ENCODE results near the gene TMEM263.

The TMEM263 gene

GRCh38 chr12:106950591-106950990 is 5.1 kb upstream of the TMEM263 start:
- no peak for DNase-seq

DNA sequence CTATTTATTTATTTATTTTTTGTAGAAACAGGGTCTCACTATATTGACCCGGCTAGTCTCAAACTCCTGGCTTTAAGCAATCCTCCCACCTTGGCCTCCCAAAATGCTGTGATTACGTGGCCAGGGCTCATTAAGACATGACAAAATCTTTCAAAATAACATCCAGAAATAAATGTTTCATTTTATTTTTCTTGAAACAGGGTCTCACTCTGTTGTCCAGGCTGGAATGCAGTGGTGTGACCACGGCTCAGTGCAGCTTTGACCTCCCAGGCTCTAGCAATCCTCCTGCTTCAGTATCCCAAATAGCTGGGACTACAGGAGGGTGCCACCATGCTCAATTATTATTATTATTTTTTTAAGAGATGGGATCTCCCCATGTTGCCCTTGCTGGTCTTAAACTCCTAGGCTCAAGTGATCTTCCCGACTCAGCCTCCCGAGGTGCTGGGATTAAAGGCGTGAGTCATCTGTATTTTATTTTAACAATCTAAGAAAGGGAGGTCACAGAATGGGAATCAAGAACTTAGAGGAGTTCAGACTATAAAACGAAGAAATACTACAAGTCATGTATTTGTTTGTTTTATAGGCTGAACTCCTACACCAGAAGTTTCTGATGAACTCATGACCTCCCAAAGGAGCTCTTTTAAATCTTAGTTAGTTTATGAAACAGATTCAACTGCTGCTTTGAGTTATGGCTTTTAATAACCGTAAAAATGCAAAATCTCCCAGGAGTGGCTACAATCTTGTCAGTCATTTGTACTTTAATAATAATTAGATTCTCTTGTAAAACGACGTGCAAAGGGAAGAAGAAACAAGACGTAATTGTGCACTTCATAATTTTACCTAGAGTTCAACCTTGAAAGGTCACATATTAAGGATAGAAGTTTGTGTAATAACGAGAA is 2.1 kb upstream of the TMEM263 start:
- DNase-seq: no peak

DNA sequence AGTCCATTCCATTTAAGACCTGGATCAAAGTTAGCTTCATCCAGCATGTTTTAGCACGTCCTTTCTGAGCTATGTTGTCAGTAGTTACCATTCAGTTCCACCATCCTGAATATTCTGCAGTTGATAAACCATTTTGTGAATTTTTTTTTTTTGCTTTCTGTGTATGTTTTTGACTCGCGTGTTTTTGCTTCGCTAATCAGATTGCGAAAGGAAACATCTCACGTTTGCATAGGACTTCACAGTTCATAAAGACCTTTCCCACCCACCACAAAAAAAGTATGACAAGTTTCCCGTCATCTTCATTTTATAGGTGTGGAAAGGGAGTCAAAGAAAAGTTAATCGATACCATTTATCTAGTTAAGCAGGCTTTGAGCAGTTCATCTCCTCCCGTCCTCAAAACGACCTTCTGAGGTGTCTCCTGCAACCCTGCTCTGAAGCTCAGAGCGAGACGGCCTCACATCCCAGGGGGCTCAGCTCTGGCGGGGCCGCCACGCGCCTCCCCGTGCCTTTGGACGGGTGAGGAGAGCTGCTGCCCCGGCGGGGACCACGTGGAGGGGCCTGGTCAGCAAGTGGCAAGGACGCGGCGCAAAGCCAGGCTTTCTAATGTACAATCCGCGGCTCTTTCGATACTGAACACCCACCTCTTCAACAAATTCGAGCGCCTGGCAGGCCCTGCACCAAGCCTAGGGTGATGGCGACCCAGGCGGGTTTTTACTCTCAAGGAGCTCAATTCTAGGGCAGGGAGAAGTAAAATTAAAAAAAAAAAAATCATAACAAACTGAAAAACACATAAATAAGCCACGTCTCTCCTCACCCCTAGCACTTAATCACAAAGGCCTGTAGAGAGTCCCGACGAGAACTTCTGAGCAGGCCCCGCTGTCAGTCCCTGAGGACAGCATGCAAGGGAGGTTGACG is 988 bp upstream of the TMEM263 start:
- DNase-seq: no peak

DNA sequence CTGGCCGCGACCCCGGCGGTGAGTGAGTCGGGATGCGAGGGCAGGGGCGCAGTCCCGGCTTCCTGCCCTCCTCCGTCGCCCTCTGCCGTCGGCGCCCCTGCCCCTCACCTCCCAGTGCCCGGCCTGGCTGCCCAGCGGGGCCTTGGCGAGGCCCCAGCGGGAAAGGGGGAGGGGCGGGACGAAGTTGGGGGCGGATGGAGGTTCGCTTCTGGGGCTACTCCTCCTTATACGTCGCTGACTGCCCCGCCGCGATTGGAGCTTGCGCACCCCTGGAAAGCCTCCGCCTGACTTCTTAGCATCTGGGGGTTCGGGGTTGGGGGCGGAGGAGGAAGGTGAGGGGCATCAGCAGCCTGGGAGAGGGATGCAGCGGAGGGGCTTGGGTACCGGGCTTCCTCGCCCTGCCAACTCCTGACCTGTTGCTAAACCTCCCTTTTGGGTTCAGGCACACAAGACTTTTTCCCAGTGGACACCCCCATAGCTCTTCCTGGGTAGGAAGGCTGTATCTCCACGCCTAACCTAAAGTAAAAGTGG is 406 bp downstream of the TMEM263 start:
- DNase-seq: no peak

- no peak for DNase-seq
Observed at GRCh38 chr12:106957583-106957982, 1.9 kb downstream of the TMEM263 start.

GRCh38 chr12:106960443-106960842 is 4.7 kb downstream of the TMEM263 start:
- no peak for DNase-seq

- DNase-seq: no peak
Observed at GRCh38 chr12:106962286-106962685, 6.6 kb downstream of the TMEM263 start.

GRCh38 chr12:106964526-106964925 is 8.8 kb downstream of the TMEM263 start:
- no peak for DNase-seq

- no peak for DNase-seq
Observed at GRCh38 chr12:106971065-106971464, 15.4 kb downstream of the TMEM263 start.

- no peak for DNase-seq
Observed at GRCh38 chr12:106973545-106973944, 17.8 kb downstream of the TMEM263 start.

DNA sequence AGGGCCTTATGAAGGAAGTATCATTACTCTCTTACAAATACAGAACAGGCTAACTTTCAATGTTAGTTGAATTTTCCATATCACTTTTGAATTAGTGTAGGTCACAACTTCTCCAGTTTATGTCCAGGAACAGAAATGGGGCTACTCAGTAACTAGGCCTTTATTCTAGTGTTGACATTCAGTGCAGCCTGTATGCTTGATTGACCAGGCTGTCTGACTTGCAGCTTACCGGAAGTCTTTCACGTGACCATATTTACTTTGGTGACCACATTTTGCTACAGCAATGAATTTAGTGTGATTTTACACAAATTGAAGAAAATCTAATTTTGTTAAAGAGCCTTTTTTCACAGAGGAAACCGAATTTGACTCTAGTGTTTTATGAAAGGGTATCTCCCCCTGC is 18.8 kb downstream of the TMEM263 start:
- DNase-seq: no peak

- no peak for DNase-seq
Observed at GRCh38 chr12:106975098-106975497, 19.4 kb downstream of the TMEM263 start.

DNA sequence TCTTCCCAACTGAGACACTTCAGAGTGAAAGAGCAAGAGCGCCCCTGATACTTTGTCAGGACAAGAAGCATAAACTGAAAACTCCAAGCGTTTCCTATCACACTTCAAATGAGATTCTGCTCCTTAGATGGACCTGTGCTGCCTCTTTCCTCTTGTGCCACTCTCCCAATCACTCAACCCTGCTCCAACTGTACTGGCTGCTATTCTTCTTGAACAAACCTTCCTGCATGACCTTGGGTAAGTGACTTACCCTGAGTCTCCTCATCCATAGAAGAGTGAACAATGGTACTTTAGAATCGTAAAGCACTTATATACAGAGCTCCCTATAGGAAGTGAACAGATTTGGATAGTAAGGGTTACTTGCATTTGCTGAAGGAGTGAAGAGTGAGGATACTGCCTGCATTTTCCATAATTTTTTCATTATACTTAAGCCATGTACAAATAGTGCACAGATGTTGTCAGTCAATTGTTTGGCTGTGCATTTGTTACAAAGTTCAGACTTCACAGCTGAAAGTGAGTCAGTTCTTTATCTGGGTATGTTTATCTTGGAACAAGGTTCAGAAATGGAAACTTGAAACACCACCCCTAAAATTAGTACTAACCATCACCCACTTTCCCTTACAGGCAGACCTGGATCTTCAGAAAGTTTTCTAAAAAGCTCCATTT is 20.4 kb downstream of the TMEM263 start:
- DNase-seq: no peak

GRCh38 chr12:106976668-106977067 is 21.0 kb downstream of the TMEM263 start:
- no peak for DNase-seq

DNA sequence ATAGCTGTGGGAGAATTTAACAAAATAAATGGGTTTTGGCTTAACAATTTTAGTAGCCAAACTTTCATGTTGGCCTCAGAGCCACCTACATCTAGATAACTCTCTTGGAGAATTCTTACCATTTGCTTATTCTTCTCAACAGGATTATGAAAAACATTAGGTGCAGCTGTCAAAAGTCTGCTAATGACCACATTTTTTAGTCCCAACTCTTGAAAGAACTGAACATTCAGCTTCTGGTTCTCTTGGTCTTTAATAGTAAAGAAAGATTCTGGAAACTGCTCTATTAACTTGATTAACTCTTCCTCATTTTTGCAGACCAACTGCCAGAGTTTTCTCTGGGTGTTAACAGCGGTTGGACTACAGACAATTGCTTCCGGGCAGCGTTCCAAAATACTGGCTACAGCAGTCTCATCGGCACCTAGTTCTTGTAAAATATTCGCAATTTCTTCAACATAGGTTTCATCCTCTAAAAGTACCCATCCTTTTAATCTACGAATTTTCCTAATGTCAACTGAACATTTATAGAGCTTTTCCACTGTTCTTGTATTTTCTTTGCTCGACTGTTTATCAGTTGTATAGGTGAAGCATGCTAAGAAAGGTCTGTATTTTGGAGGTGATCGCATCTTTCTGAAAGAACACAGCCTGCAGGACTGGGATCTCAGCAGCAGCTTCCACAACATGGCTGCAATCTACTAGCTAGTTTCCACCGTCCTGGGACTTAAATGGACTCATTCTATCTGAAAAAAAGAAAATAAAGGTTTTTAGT is 22.5 kb downstream of the TMEM263 start:
- DNase-seq: no peak

DNA sequence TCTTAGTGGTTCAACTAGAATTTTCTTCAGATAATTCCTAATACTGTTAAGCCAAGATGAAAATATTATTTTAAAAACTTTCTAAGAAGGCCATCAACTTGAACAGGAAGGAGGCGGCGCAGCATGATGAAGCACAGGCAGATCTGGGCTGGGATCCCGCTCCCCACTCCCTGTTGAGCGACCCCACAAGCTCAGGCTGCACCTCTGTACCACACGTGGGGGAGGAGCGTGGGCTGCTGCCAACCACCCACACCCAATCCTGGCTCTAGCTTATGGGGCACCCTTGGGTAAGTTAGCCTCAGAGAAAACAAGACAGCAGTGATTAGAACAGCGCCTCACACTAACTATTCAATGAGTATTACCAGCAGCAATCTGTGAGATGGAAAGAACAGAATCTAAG is 25.2 kb downstream of the TMEM263 start:
- no peak for DNase-seq

DNA sequence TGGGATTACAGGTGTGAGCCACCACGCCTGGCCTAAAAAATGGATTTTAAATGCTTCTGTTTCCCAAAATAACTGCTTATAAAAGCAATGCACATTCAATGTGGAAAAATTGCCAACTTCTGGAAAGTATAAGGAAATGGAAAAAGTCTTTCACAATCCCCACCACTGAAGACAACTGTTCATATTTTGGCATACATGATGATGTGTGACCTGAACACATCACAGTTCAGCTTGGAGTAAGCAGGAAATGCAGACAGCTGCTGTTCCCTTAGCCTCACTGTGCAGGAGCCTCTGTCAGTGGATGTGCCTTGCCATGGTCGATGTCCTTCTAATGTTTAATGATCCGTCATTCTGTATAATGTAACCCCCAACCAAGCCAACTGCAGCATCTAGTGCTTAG is 26.1 kb downstream of the TMEM263 start:
- DNase-seq: no peak

DNA sequence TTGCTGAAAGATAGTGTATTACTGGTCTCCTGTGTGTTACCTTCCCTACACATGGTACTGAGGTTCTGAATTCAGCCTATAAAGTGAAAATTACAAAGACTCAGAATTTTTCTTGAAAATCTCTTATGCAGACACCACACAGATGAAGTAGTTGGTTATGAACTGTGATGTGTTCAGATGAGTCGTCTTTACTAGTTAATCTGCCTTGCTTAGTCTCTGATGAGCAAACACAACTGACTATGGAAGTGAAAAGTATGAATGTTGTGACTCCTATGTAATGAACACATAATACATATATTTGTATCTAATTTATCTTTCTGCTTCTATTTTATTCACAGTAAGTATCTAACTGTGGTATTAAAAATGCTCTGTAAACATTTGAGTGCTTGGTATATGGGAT is 26.5 kb downstream of the TMEM263 start:
- DNase-seq: no peak

DNA sequence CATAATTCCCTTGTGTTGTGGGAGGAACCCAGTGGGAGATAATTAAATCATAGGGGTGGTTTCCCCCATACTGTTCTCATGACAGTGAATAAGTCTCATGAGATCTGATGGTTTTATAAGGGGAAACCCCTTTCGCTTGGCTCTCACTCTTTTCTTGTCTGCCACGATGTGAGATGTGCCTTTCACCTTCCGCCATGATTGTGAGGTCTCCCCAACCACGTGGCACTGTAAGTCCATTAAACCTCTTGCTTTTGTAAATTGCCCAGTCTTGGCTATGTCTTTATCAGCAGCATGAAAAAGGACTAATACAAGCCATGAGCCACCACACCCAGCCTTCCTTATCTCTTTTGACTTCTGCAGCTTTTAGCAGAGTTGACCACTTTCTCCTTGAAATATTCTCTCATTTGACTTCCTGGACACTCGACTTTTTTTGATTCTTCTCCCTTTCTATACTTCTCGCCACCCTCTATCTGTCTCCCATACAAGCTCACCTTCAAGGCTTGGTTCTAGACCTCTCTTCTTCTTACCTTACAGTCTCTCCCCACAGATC is 29.0 kb downstream of the TMEM263 start:
- no peak for DNase-seq

DNA sequence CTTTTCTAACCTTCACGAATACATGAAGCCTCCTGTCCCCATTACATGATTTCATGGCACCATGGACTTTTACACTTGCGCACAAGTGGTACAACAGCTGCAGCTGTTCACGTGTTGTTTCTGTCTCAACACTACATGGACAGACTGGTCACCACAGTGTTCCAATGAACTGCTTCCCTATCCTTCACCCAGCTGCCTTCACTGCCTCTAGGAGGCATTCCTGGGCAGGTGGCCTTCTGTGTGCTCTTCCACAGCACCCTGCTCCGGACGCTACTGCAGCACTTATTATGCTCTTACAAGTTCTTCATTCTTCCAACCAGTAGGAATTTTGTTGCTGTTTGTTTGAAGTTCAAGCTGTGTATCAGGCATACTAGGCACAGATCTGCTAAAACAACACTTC is 29.8 kb downstream of the TMEM263 start:
- DNase-seq: no peak

DNA sequence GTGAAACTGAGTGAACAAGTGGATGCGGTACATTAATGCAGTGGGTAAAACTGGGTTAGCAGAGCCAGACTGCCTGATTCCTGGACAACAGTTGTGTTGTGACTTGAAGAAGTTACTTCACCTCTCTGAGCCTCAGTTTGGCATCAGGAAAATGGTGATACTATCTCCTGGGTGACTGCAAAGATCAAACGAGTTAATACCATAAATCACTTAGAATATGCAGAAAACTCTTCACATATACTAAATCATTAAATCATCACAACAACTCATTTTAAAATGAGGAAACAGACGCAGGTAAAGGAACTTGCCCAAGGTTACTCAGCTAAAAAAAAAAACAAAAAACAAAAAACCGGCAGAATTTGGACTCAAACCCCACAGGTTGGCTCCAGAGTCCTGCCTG is 30.4 kb downstream of the TMEM263 start:
- DNase-seq: no peak

All from retina (tissue), 1 donor.